Mesenchymal stem cell (in vitro differentiated cells and primary cell): Measurements from ENCODE around the gene ATP6V0D1.

Source experiments
- DNase-seq: peaks from one replicate; pipeline ENCODE4 v3.0.0-alpha.2; 2013
- H2AFZ ChIP-seq: one replicate; pipeline ENCODE4 v1.6.1; 2013; ENCODE audit warnings: low read depth, mild to moderate bottlenecking, control low read depth, inconsistent platforms, low read length, moderate library complexity
- H2AK5ac ChIP-seq: 2 replicates; pipeline ENCODE4 v1.6.1; 2013; ENCODE audit warnings: low read length, moderate library complexity, mild to moderate bottlenecking, inconsistent platforms; ENCODE audit not compliant: severe bottlenecking
- H2BK120ac ChIP-seq: one replicate; pipeline ENCODE4 v1.6.1; 2013; ENCODE audit warnings: low read depth, mild to moderate bottlenecking, inconsistent platforms, low read length, moderate library complexity
- H2BK12ac ChIP-seq, 2 experiments: one replicate each; pipeline ENCODE4 v1.6.1; 2013; ENCODE audit warnings: inconsistent platforms in 2 of 2, low read length in 2 of 2, mild to moderate bottlenecking in 2 of 2, moderate library complexity in 2 of 2, control low read depth in 1 of 2
- H2BK15ac ChIP-seq: one replicate; pipeline ENCODE4 v1.6.1; 2013; ENCODE audit warnings: mild to moderate bottlenecking, low read depth, inconsistent platforms; ENCODE audit not compliant: poor library complexity, severe bottlenecking
- H2BK5ac ChIP-seq: 2 replicates; pipeline ENCODE4 v1.6.1; 2013; ENCODE audit warnings: low read depth, mild to moderate bottlenecking, low read length, control low read depth, inconsistent platforms; ENCODE audit not compliant: poor library complexity, severe bottlenecking
- H3K14ac ChIP-seq, 2 experiments: one replicate each; pipeline ENCODE4 v1.6.1; 2013; ENCODE audit warnings: inconsistent platforms in 2 of 2, low read length in 2 of 2, control low read depth in 1 of 2, mild to moderate bottlenecking in 1 of 2, moderate library complexity in 1 of 2
- H3K18ac ChIP-seq, 2 experiments: one replicate each; pipeline ENCODE4 v1.6.1; 2013; ENCODE audit warnings: inconsistent platforms in 2 of 2, low read length in 2 of 2, control low read depth in 1 of 2, low read depth in 1 of 2, mild to moderate bottlenecking in 1 of 2
- H3K23ac ChIP-seq, 2 experiments: one replicate each; pipeline ENCODE4 v1.6.1; 2013; ENCODE audit warnings: inconsistent platforms in 2 of 2, low read length in 2 of 2, mild to moderate bottlenecking in 2 of 2, moderate library complexity in 2 of 2, control low read depth in 1 of 2
- H3K27ac ChIP-seq: 2 replicates; pipeline ENCODE4 v1.5.1; 2013; ENCODE audit warnings: mild to moderate bottlenecking, moderate library complexity, low read length, control low read depth, inconsistent platforms; ENCODE audit not compliant: poor library complexity, severe bottlenecking
- H3K27me3 ChIP-seq, 2 experiments: 2 replicates each; pipeline versions ENCODE4 v1.6.1 to v1.7.0; 2013; ENCODE audit warnings: low read length in 2 of 2, mild to moderate bottlenecking in 2 of 2, moderate library complexity in 2 of 2, control low read depth in 1 of 2, inconsistent platforms in 1 of 2; ENCODE audit not compliant: control insufficient read depth in 1 of 2, insufficient read depth in 1 of 2
- H3K36me3 ChIP-seq, 2 experiments: 2 replicates each; pipeline versions ENCODE4 v1.6.1 to v1.7.0; 2013; ENCODE audit warnings: low read length in 2 of 2, control low read depth in 1 of 2, inconsistent platforms in 1 of 2, low read depth in 1 of 2, mild to moderate bottlenecking in 1 of 2; ENCODE audit not compliant: insufficient read depth in 2 of 2, control insufficient read depth in 1 of 2
- H3K4ac ChIP-seq, 2 experiments: one replicate each; pipeline ENCODE4 v1.6.1; 2013; ENCODE audit warnings: inconsistent platforms in 2 of 2, low read length in 2 of 2, mild to moderate bottlenecking in 2 of 2, moderate library complexity in 2 of 2, control low read depth in 1 of 2, low read depth in 1 of 2
- H3K4me1 ChIP-seq: 2 replicates; pipeline ENCODE4 v1.6.1; 2013; ENCODE audit warnings: low read depth, low read length, control low read depth; ENCODE audit not compliant: control insufficient read depth, insufficient read depth
- H3K4me2 ChIP-seq: 2 replicates; pipeline ENCODE4 v1.6.1; 2013; ENCODE audit warnings: low read length, mild to moderate bottlenecking, inconsistent platforms; ENCODE audit not compliant: poor library complexity, severe bottlenecking
- H3K4me3 ChIP-seq, 2 experiments: 2 replicates each; pipeline versions ENCODE4 v1.5.1 to v1.7.0; 2013; ENCODE audit warnings: low read length in 2 of 2, mild to moderate bottlenecking in 2 of 2, control low read depth in 1 of 2, low read depth in 1 of 2; ENCODE audit not compliant: insufficient read depth in 1 of 2
- H3K79me1 ChIP-seq: replicated peaks from 2 replicates; pipeline ENCODE4 v1.6.1; 2013; ENCODE audit warnings: mild to moderate bottlenecking, control low read depth, low read length, inconsistent platforms; ENCODE audit not compliant: poor library complexity, severe bottlenecking
- H3K9ac ChIP-seq: 2 replicates; pipeline ENCODE4 v1.7.0; 2013; ENCODE audit warnings: mild to moderate bottlenecking, low read length, moderate library complexity
- H3K9me3 ChIP-seq: 2 replicates; pipeline ENCODE4 v1.7.0; 2013; ENCODE audit warnings: mild to moderate bottlenecking, low read length; ENCODE audit not compliant: control insufficient read depth
- H4K8ac ChIP-seq: one replicate; pipeline ENCODE4 v1.6.1; 2013; ENCODE audit warnings: inconsistent platforms, mild to moderate bottlenecking, low read length, moderate library complexity
- H4K91ac ChIP-seq: one replicate; pipeline ENCODE4 v1.6.1; 2013; ENCODE audit warnings: mild to moderate bottlenecking, low read length, inconsistent platforms
- WGBS: methylation state at CpG from one replicate; pipeline ENCODE4 v1.1.7; 2013; ENCODE audit warnings: mixed read lengths; 5-methylcytosine and 5-hydroxymethylcytosine counted together

The ATP6V0D1 gene

DNA sequence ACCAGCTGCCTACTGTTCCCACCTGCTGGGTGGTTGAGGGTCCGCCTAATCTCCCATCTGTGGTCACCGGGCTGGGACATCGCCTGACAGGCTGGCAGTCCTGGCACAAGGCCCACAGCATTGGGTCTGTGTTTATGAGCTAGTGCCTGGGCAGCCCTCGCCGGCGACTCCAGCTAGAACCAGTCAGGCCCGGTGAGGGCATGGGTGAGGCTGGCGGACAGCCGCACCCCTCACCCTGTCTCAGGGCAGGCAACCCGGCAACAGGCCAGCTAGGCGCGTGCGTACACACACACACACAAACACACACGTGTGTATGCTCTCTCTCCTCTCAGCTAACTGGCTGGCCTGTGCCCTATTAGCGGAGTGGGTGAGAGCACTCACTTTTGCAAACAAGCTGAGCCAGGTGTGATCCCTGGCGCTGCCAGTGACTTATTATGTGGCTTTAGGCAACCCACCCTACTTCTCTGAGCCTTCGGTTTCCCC, 39.6 kb downstream of the ATP6V0D1 start:
- H2BK15ac ChIP-seq: no peak overlapping the region
- no peak overlapping the region for H2BK5ac ChIP-seq
- H3K4me3 ChIP-seq: no peak overlapping the region
- no peak overlapping the region for H3K9ac ChIP-seq
- H3K27ac ChIP-seq: no peak overlapping the region
- H2BK120ac ChIP-seq: no peak overlapping the region
- peaks cover 25% of the 10 kb centered on the region for H3K4me1 ChIP-seq
- no peak overlapping the region for H3K18ac ChIP-seq
- H2AK5ac ChIP-seq: no peak overlapping the region
- no peaks in the 10 kb centered on the region for H3K27me3 ChIP-seq
- WGBS: 97% methylated on average over 17 of the region's 17 CpGs
- H2BK12ac ChIP-seq: no peak overlapping the region
- no peak overlapping the region for H3K4me2 ChIP-seq
- H3K23ac ChIP-seq: no peak overlapping the region
- no peak overlapping the region for H3K4ac ChIP-seq
- no peak for DNase-seq
- no peak overlapping the region for H2AFZ ChIP-seq
- H3K36me3 ChIP-seq: peaks cover 75 to 91% of the 10 kb centered on the region in 2 experiments
- H3K79me1 ChIP-seq: peaks cover 40% of the 10 kb centered on the region
- H3K14ac ChIP-seq: no peak overlapping the region
- H4K8ac ChIP-seq: no peak overlapping the region
- no peak overlapping the region for H4K91ac ChIP-seq
- H3K9me3 ChIP-seq: no peaks in the 10 kb centered on the region

DNA sequence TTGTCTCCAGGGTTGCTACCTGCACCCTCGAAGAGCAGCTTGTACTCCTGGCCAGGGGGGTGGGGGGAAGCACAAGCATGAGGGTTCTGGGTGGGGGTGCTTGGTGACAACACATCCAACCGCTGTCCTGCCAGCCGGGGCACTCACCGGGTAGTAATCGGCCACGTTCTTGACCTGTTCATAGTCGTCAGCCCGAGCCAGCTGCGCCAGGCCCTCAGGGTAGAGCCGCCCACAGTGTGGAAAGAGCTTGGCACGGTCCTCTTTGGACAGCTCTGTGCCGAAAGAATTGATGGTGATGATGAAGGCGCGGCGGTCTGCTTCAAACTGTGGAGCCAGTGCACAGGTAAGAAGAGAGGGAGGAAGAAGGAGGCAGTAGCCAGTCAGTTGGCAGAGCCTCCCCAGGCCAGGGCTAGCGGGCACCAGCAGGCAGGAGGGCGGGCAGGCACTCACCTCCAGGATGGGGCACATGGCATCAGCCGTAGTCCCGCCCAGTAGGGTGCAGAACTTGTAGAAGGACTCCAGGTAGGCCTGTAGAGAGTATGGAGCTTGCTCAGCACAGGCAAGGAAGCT, 42.0 kb downstream of the ATP6V0D1 start:
- no peak overlapping the region for H3K4me3 ChIP-seq
- WGBS: 97% methylated on average over 19 of the region's 19 CpGs
- no peak overlapping the region for H3K9ac ChIP-seq

DNA sequence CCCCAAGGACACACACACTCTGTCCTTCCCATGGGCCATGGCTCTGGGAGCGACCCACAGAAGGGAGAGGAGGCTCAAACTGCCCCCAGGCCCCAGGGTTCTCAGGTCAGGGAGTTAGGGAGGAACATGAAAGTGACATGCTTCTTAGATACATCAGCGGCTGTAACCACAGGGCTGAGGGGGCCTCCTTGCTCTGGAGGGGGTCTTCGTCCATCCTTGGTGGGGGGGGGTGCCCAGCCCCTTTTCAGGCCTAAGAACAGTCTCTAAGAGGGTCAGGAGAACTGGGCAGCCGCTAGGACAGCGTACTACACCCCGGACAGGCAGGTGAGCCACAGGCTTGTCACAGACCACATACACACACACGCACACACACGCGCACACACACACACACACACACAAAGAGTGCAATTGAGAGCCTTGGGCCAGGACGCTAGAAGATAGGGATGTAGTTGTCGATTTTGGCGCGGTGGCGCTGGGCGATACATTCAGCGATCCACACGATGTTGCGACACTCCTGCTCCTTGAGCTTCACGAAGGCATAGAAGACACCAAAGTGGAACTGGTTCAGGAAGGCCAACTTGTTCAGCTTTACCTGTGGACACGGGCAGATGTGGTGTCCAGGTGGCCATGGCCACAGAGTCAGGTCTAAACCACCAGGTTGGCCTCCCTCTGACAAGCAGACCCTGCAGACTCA, 42.7 kb downstream of the ATP6V0D1 start:
- Histone ChIP-seq H3K9ac (no peak overlapping the region), H3K27ac (no peak overlapping the region), H3K4me3 (no peak overlapping the region), H3K18ac (no peak overlapping the region), H3K9me3 (no peaks in the 10 kb centered on the region), H4K91ac (no peak overlapping the region), H3K36me3 (peaks cover 76 to 85% of the 10 kb centered on the region in 2 experiments), H3K4ac (no peak overlapping the region), H3K14ac (no peak overlapping the region), H2BK5ac (no peak overlapping the region), H3K4me1 (peaks cover 7% of the 10 kb centered on the region), H3K23ac (no peak overlapping the region), H3K4me2 (no peak overlapping the region), H2BK12ac (no peak overlapping the region), H3K79me1 (peaks cover 25% of the 10 kb centered on the region), H2AK5ac (no peak overlapping the region), H4K8ac (no peak overlapping the region), H2BK15ac (no peak overlapping the region), H2BK120ac (no peak overlapping the region), H3K27me3 (no peaks in the 10 kb centered on the region), H2AFZ (no peak overlapping the region)
- DNase-seq: no peak
- WGBS: 94% methylated on average over 19 of the region's 20 CpGs

More for the DNA sequence above, 42.0 kb downstream of the ATP6V0D1 start:
- H3K4me2 ChIP-seq: no peak overlapping the region
- peaks cover 74 to 83% of the 10 kb centered on the region in 2 experiments for H3K36me3 ChIP-seq
- DNase-seq: no peak
- no peak overlapping the region for H3K14ac ChIP-seq
- H3K4me1 ChIP-seq: peaks cover 9% of the 10 kb centered on the region
- no peaks in the 10 kb centered on the region for H3K27me3 ChIP-seq
- no peak overlapping the region for H4K8ac ChIP-seq
- H3K23ac ChIP-seq: no peak overlapping the region
- no peak overlapping the region for H2BK5ac ChIP-seq
- H2BK12ac ChIP-seq: no peak overlapping the region
- H2BK120ac ChIP-seq: no peak overlapping the region
- H3K4ac ChIP-seq: no peak overlapping the region
- H3K9me3 ChIP-seq: no peaks in the 10 kb centered on the region
- no peak overlapping the region for H4K91ac ChIP-seq
- H2AK5ac ChIP-seq: no peak overlapping the region
- H3K18ac ChIP-seq: no peak overlapping the region
- H3K79me1 ChIP-seq: peaks cover 28% of the 10 kb centered on the region
- no peak overlapping the region for H2AFZ ChIP-seq
- H3K27ac ChIP-seq: no peak overlapping the region
- H2BK15ac ChIP-seq: no peak overlapping the region

DNA sequence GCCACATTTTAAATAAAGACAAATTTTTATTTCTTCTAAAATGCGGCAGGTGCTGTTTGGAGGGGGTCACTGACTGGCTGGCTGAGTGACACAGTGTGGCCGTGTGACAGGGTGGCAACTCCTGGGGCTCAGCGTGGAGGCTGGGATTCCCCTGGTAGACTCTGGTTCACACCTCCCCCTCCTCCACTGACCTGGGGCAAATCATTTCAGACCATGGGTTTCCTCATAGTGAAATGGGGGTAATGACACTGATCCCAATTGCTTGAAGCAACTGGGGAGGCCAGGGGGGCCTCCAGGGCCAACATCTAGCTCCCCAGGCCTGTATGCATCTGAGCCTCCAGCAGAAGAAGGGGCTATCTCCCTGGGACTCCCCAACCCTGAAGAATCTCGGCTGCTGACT, 43.4 kb downstream of the ATP6V0D1 start:
- Histone ChIP-seq H3K27ac (no peak overlapping the region), H2AFZ (no peak overlapping the region), H4K91ac (no peak overlapping the region), H3K4me1 (peaks cover 7% of the 10 kb centered on the region), H3K4ac (no peak overlapping the region), H3K18ac (no peak overlapping the region), H3K4me2 (no peak overlapping the region), H4K8ac (no peak overlapping the region), H3K9me3 (no peaks in the 10 kb centered on the region), H2BK5ac (no peak overlapping the region), H2AK5ac (no peak overlapping the region), H3K14ac (no peak overlapping the region), H3K79me1 (peaks cover 18% of the 10 kb centered on the region), H3K27me3 (no peaks in the 10 kb centered on the region), H3K4me3 (no peak overlapping the region), H2BK12ac (no peak overlapping the region), H2BK120ac (no peak overlapping the region), H3K23ac (no peak overlapping the region), H3K9ac (no peak overlapping the region), H3K36me3 (peaks cover 73 to 79% of the 10 kb centered on the region in 2 experiments), H2BK15ac (no peak overlapping the region)
- DNase-seq: no peak
- WGBS: 100% methylated on average over 4 of the region's 4 CpGs
